K562 (cell line): ENCODE measurements around the gene CIAO1. TPM values are rescaled to one million over a fixed set of nuclear protein-coding genes. Genes with fewer than 3 reads are reported as not detected.

Experiments
- E2F3 ChIP-seq: fragments of 250-450 bp; sonication (Bioruptor Pico); IDR thresholded peaks from 2 replicates; pipeline ENCODE4 v1.4.0; 2020; ENCODE audit warnings: mild to moderate bottlenecking
- FIP1L1 ChIP-seq: fragments of 200-400 bp; formaldehyde crosslinking; IDR thresholded peaks from 2 replicates; pipeline ENCODE4 v1.6.1; 2018; ENCODE audit warnings: mild to moderate bottlenecking, low read depth, low read length; ENCODE audit not compliant: poor library complexity, severe bottlenecking
- KDM4B ChIP-seq, 2 experiments: fragments of 450-650 bp in 1 of 2; sonication (generic) in 1 of 2; IDR thresholded peaks; 2 replicates each; pipeline ENCODE4 v1.6.1; 2016 to 2017; ENCODE audit warnings: borderline replicate concordance in 2 of 2, antibody characterized with exemption in 1 of 2, low read depth in 1 of 2, mild to moderate bottlenecking in 1 of 2
- KDM5B ChIP-seq: fragments of 200-600 bp; sonication (generic); IDR thresholded peaks from 2 replicates; pipeline ENCODE4 v1.6.1; 2012; ENCODE audit warnings: low read depth, mild to moderate bottlenecking, moderate library complexity, low read length, control low read depth, inconsistent platforms; ENCODE audit not compliant: insufficient replicate concordance
- MTA2 ChIP-seq: fragments of 450-650 bp; IDR thresholded peaks from 2 replicates; pipeline ENCODE4 v1.6.1; 2016; ENCODE audit warnings: low read depth
- NR4A1 ChIP-seq, 2 experiments: fragments of 250-450 bp in 1 of 2; fragments of 450-650 bp in 1 of 2; sonication (Bioruptor Pico) in 1 of 2; IDR thresholded peaks; 2 replicates each; pipeline versions ENCODE4 v1.4.0 to v1.6.1; 2016 to 2020; ENCODE audit warnings: mild to moderate bottlenecking in 2 of 2, missing compliant biosample characterization in 1 of 2, missing genetic modification characterization in 1 of 2, moderate library complexity in 1 of 2
- OTX1 ChIP-seq: fragments of 450-650 bp; formaldehyde crosslinking; IDR thresholded peaks from 2 replicates; pipeline ENCODE4 v1.4.0; 2022; ENCODE audit warnings: mild to moderate bottlenecking
- PTTG1 ChIP-seq: fragments of 450-650 bp; IDR thresholded peaks from 2 replicates; pipeline ENCODE4 v1.6.1; 2016; ENCODE audit warnings: low read depth, mild to moderate bottlenecking, missing genetic modification characterization, missing compliant biosample characterization
- SIN3A ChIP-seq, 2 experiments: fragments of 150-350 bp in 1 of 2; IDR thresholded peaks; 2 replicates each; pipeline ENCODE4 v1.6.1; 2011 to 2016; ENCODE audit warnings: borderline replicate concordance in 2 of 2, low read depth in 2 of 2, low read length in 2 of 2, mild to moderate bottlenecking in 2 of 2, moderate library complexity in 2 of 2; ENCODE audit not compliant: control insufficient read depth in 1 of 2
- SIN3B ChIP-seq: fragments of 450-650 bp; IDR thresholded peaks from 2 replicates; pipeline ENCODE4 v1.6.1; 2017; ENCODE audit warnings: low read depth, mild to moderate bottlenecking, moderate library complexity
- SIX5 ChIP-seq, 2 experiments: IDR thresholded peaks; 2 replicates each; pipeline ENCODE4 v1.6.1; 2011; ENCODE audit warnings: low read length in 2 of 2, borderline replicate concordance in 1 of 2, low read depth in 1 of 2, mild to moderate bottlenecking in 1 of 2, moderate library complexity in 1 of 2; ENCODE audit not compliant: insufficient read depth in 1 of 2
- SNIP1 ChIP-seq: fragments of 450-650 bp; IDR thresholded peaks from 2 replicates; pipeline ENCODE4 v1.7.1; 2017; ENCODE audit warnings: low read depth, mild to moderate bottlenecking
- SRSF7 ChIP-seq: fragments of 200-400 bp; formaldehyde crosslinking; optimal IDR thresholded peaks from 2 replicates; pipeline ENCODE3; 2017; ENCODE audit warnings: mild to moderate bottlenecking, low read depth, low read length
- STAG1 ChIP-seq: sonication (generic); formaldehyde crosslinking; IDR thresholded peaks from 2 replicates; pipeline ENCODE4 v1.5.0; 2020; ENCODE audit warnings: missing genetic modification reagents, borderline replicate concordance
- TAF9B ChIP-seq: fragments of 450-650 bp; IDR thresholded peaks from 2 replicates; pipeline ENCODE4 v1.6.1; 2018; ENCODE audit warnings: mild to moderate bottlenecking; ENCODE audit not compliant: partially characterized antibody
- U2AF1 ChIP-seq: fragments of 200-400 bp; formaldehyde crosslinking; optimal IDR thresholded peaks from 2 replicates; pipeline ENCODE3; 2017; ENCODE audit warnings: mild to moderate bottlenecking, low read depth, low read length, moderate library complexity
- polyA plus RNA-seq, 8 experiments: library from polyadenylated mRNA; depleted of rRNA in 4 of 8; stranded (reverse) in 5 of 8; unstranded in 3 of 8; fragments of >200 nt; fragmentation: Nextera tagmentation in 2 of 8; fragmentation: Illumina TruSeq in 1 of 8; extraction: Ambion mirVana in 2 of 8; extraction: Trizol in 1 of 8; gene quantifications; 2 replicates each; pipeline versions ENCODE4 v1.2.1 to v1.2.3, GENCODE V29; 2011 to 2014; ENCODE audit warnings: inconsistent platforms in 1 of 8, missing spikeins in 1 of 8
- total RNA-seq, 7 experiments: library from RNA; depleted of rRNA in 6 of 7; stranded (reverse); fragments of >200 nt in 6 of 7; fragmentation: Illumina TruSeq in 2 of 7; extraction: Trizol in 2 of 7; gene quantifications; 2 replicates each; pipeline versions ENCODE4 v1.2.1 to v1.2.3, GENCODE V29; 2011 to 2021; ENCODE audit warnings: low replicate concordance in 1 of 7
- TF ChIP-seq, protein P1 (sequence below): fragments of 450-650 bp; IDR thresholded peaks from 2 replicates; pipeline ENCODE4 v1.6.1; 2014; ENCODE audit warnings: low read depth, mild to moderate bottlenecking, moderate library complexity, borderline replicate concordance
- TF ChIP-seq, protein P2 (sequence below): sonication (generic); formaldehyde crosslinking; IDR thresholded peaks from 2 replicates; pipeline ENCODE4 v1.8.1; 2023; ENCODE audit warnings: mild to moderate bottlenecking, missing genetic modification reagents
- TF ChIP-seq, protein P3 (sequence below): sonication (generic); formaldehyde crosslinking; IDR thresholded peaks from 2 replicates; pipeline ENCODE4 v1.4.0; 2020; ENCODE audit warnings: mild to moderate bottlenecking, missing genetic modification reagents

CIAO1 gene
- total and polyA plus RNA-seq, 9 of the 15 experiments (the other 6 are each of a cell fraction or from before 2014, with no cell fraction given): 11.4 to 156 (median 92.8) TPM

DNA sequence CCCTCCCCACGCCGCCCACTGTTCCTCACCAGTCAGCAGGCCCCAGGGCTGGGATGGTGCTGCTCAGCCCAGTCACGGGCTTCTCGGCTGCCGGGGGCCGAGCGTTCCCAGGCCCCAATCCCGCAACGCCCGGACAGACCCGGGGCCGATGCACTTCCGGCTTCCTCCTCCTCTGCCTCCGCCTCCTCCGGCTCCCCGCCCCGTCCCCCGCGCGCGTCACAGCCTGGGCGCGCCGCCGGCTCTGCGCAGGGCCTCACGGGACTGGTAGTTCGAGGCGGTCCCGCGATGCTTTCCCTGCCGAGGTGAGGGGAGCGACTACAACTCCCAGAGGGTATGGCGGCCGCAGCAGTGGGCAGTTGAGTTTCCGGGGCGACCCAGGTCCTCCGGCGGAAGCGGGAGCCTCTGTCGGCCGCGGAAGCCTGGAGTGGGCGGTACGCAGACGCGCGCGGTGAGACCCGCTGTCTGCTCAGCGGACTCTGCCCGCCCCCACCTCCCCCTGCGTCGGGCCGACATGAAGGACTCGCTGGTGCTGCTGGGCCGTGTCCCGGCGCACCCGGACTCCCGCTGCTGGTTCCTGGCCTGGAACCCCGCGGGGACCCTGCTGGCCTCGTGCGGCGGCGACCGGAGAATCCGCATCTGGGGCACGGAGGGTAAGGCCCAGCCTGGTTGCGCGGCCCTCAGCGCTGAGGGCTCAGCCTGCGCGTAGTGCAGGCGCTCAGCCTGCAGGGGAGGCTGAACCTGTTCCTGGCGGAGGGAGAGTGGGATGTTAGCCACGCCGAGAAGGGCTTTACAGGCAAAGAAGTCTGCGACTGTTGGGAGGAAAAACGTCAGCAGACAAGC, at the start of gene CIAO1, which contains the start of gene TMEM127 (continued):
- TF ChIP-seq SNIP1 (no peak), KDM4B (IDR thresholded peaks at IDR 0.05; ENCODE audit: borderline replicate concordance in 2 of 2, low read depth in 1 of 2) (peak in 1 of 2 experiments; percentile 83; a peak in 1 of 4 replicates), PTTG1 (tag) (no peak), STAG1 (CRISPR knock-in tag) (0 out of 2 replicates have a peak, but pooled peaks have one; percentile 37), U2AF1 (no peak), SRSF7 (no peak), MTA2 (peak; percentile 26; the same call in 1 of the 2 replicates), TAF9B (no peak), SIN3B (peak; percentile 87), KDM5B (peak; percentile 87), SIN3A (IDR thresholded peaks at IDR 0.05; ENCODE audit: borderline replicate concordance in 2 of 2, control insufficient read depth in 1 of 2, low read depth in 2 of 2, low read length in 2 of 2) (peak; percentile 40 to 60; a peak in 2 of 4 replicates), E2F3 (CRISPR knock-in tag) (0 out of 2 replicates have a peak, but pooled peaks have one; percentile 22), SIX5 (IDR thresholded peaks at IDR 0.05; ENCODE audit: borderline replicate concordance in 1 of 2, insufficient read depth in 1 of 2, low read depth in 1 of 2, low read length in 2 of 2) (peak; percentile 73 to 83), OTX1 (CRISPR knock-in tag) (no peak), FIP1L1 (peak; percentile 59), NR4A1 (CRISPR knock-in tag; IDR thresholded peaks at IDR 0.05) (no peak), NR4A1 (tag; IDR thresholded peaks at IDR 0.05) (0 out of 2 replicates have a peak, but pooled peaks have one; percentile 42)
- TF ChIP-seq, protein P1, sequence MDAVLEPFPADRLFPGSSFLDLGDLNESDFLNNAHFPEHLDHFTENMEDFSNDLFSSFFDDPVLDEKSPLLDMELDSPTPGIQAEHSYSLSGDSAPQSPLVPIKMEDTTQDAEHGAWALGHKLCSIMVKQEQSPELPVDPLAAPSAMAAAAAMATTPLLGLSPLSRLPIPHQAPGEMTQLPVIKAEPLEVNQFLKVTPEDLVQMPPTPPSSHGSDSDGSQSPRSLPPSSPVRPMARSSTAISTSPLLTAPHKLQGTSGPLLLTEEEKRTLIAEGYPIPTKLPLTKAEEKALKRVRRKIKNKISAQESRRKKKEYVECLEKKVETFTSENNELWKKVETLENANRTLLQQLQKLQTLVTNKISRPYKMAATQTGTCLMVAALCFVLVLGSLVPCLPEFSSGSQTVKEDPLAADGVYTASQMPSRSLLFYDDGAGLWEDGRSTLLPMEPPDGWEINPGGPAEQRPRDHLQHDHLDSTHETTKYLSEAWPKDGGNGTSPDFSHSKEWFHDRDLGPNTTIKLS: peak; percentile 93
- TF ChIP-seq, protein P2, sequence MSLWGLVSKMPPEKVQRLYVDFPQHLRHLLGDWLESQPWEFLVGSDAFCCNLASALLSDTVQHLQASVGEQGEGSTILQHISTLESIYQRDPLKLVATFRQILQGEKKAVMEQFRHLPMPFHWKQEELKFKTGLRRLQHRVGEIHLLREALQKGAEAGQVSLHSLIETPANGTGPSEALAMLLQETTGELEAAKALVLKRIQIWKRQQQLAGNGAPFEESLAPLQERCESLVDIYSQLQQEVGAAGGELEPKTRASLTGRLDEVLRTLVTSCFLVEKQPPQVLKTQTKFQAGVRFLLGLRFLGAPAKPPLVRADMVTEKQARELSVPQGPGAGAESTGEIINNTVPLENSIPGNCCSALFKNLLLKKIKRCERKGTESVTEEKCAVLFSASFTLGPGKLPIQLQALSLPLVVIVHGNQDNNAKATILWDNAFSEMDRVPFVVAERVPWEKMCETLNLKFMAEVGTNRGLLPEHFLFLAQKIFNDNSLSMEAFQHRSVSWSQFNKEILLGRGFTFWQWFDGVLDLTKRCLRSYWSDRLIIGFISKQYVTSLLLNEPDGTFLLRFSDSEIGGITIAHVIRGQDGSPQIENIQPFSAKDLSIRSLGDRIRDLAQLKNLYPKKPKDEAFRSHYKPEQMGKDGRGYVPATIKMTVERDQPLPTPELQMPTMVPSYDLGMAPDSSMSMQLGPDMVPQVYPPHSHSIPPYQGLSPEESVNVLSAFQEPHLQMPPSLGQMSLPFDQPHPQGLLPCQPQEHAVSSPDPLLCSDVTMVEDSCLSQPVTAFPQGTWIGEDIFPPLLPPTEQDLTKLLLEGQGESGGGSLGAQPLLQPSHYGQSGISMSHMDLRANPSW (CRISPR knock-in tag): no peak
- TF ChIP-seq, protein P3, sequence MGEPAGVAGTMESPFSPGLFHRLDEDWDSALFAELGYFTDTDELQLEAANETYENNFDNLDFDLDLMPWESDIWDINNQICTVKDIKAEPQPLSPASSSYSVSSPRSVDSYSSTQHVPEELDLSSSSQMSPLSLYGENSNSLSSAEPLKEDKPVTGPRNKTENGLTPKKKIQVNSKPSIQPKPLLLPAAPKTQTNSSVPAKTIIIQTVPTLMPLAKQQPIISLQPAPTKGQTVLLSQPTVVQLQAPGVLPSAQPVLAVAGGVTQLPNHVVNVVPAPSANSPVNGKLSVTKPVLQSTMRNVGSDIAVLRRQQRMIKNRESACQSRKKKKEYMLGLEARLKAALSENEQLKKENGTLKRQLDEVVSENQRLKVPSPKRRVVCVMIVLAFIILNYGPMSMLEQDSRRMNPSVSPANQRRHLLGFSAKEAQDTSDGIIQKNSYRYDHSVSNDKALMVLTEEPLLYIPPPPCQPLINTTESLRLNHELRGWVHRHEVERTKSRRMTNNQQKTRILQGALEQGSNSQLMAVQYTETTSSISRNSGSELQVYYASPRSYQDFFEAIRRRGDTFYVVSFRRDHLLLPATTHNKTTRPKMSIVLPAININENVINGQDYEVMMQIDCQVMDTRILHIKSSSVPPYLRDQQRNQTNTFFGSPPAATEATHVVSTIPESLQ (CRISPR knock-in tag): 0 out of 2 replicates have a peak, but pooled peaks have one; percentile 30
